Endothelial cell of umbilical vein (primary cell): ENCODE data around the gene CAPN7. TPM values are rescaled to one million over a fixed set of nuclear protein-coding genes. Genes with fewer than 3 reads are reported as not detected.

Experiments used
- BruUV-seq: library from RNA; stranded (reverse); fragments of 400-500 nt; replicated peaks from 2 replicates; lab custom pipeline; 2021; lab: Mats Ljungman, UMichigan
- CTCF ChIA-PET: fragments of 300-600, 350-600 bp; sonication (Branson Sonifier 250); formaldehyde crosslinking; loops from one replicate; lab custom pipeline; 2021; ENCODE audit warnings: antibody characterized with exemption, inconsistent platforms; lab: Charles Lee
- POLR2A ChIA-PET: fragments of 300-600, 350-600 bp; sonication (Branson Sonifier 250); formaldehyde crosslinking; loops from one replicate; lab custom pipeline; 2021; ENCODE audit warnings: antibody characterized with exemption, inconsistent platforms; lab: Charles Lee
- DNase-seq: peaks from one replicate; pipeline ENCODE4 v3.0.0-alpha.2; 2011; ENCODE audit warnings: low read depth, low spot score
- FAIRE-seq: peaks from 2 replicates; lab custom pipeline; 2011; peaks lifted over from hg19 to GRCh38; lab: Jason Lieb, UNC
- H2AFZ ChIP-seq: 2 replicates; pipeline ENCODE4 v1.6.0; 2012; ENCODE audit warnings: low read depth, low read length, control low read depth, inconsistent platforms
- H3K27ac ChIP-seq: 2 replicates; pipeline ENCODE4 v1.5.1; 2011; ENCODE audit warnings: low read depth, mild to moderate bottlenecking, control low read depth, low read length, moderate library complexity; ENCODE audit not compliant: insufficient read depth
- H3K27me3 ChIP-seq, 2 experiments: 2 replicates each; pipeline versions ENCODE4 v1.6.0 to v1.6.1; 2011; ENCODE audit warnings: low read length in 2 of 2, mixed read lengths in 1 of 2; ENCODE audit not compliant: control insufficient read depth in 2 of 2, insufficient read depth in 2 of 2
- H3K36me3 ChIP-seq, 2 experiments: 2 replicates in 1 of 2; 3 replicates in 1 of 2; pipeline ENCODE4 v1.5.1; 2011; ENCODE audit warnings: low read length in 2 of 2, mild to moderate bottlenecking in 1 of 2, moderate library complexity in 1 of 2; ENCODE audit not compliant: control insufficient read depth in 2 of 2, insufficient read depth in 2 of 2; ENCODE audit errors: extremely low read depth in 1 of 2
- H3K4me1 ChIP-seq: 3 replicates; pipeline ENCODE4 v1.5.1; 2011; ENCODE audit warnings: mild to moderate bottlenecking, low read length; ENCODE audit not compliant: control insufficient read depth, insufficient read depth; ENCODE audit errors: extremely low read depth
- H3K4me2 ChIP-seq: 2 replicates; pipeline ENCODE4 v1.6.1; 2011; ENCODE audit warnings: low read length, control low read depth, mixed read lengths; ENCODE audit not compliant: insufficient read depth
- H3K4me3 ChIP-seq, 3 experiments: fragments of 200-600 bp in 1 of 3; sonication (generic), shearing (Covaris generic) in 1 of 3; replicated peaks in 1 of 3; 2 replicates each; pipeline ENCODE4 v1.5.1; 2011 to 2016; ENCODE audit warnings: control low read depth in 3 of 3, low read length in 3 of 3, mild to moderate bottlenecking in 2 of 3, inconsistent platforms in 1 of 3, low read depth in 1 of 3, moderate library complexity in 1 of 3; ENCODE audit not compliant: insufficient read depth in 1 of 3
- H3K79me2 ChIP-seq: 2 replicates; pipeline ENCODE4 v1.6.0; 2012; ENCODE audit warnings: low read length, inconsistent platforms; ENCODE audit not compliant: control insufficient read depth, insufficient read depth
- H3K9ac ChIP-seq: replicated peaks from 2 replicates; pipeline ENCODE3; 2011; ENCODE audit warnings: low read length, control low read depth; ENCODE audit not compliant: insufficient read depth; ENCODE audit errors: extremely low read depth
- H3K9me1 ChIP-seq: replicated peaks from 3 replicates; pipeline ENCODE4 v1.6.0; 2011; ENCODE audit warnings: mild to moderate bottlenecking, low read length; ENCODE audit not compliant: control insufficient read depth, insufficient read depth; ENCODE audit errors: extremely low read depth
- H3K9me3 ChIP-seq: replicated peaks from 2 replicates; pipeline ENCODE4 v1.5.1; 2012; ENCODE audit warnings: low read length, inconsistent platforms; ENCODE audit not compliant: control insufficient read depth, insufficient read depth
- H4K20me1 ChIP-seq: replicated peaks from 2 replicates; pipeline ENCODE3; 2011; ENCODE audit warnings: mild to moderate bottlenecking, low read length; ENCODE audit not compliant: control insufficient read depth, insufficient read depth; ENCODE audit errors: extremely low read depth
- CTCF ChIP-seq, 2 donors: IDR thresholded peaks; 1 replicate in 1 of 2; 2 replicates in 1 of 2; pipeline ENCODE4 v1.5.1; 2011; ENCODE audit warnings: low read length in 2 of 2, mild to moderate bottlenecking in 2 of 2, moderate library complexity in 2 of 2, control low read depth in 1 of 2, inconsistent platforms in 1 of 2, low read depth in 1 of 2; ENCODE audit not compliant: insufficient read depth in 1 of 2; ENCODE audit errors: extremely low read depth in 1 of 2
- EZH2 ChIP-seq: IDR thresholded peaks from 2 replicates; pipeline ENCODE4 v1.6.1; 2012; ENCODE audit warnings: borderline replicate concordance, low read depth, mild to moderate bottlenecking, moderate library complexity, low read length, inconsistent platforms; ENCODE audit not compliant: severe bottlenecking
- FOS ChIP-seq: IDR thresholded peaks from 2 replicates; pipeline ENCODE4 v1.6.1; 2011; ENCODE audit warnings: mild to moderate bottlenecking, low read length, moderate library complexity, borderline replicate concordance; ENCODE audit not compliant: insufficient read depth
- JUN ChIP-seq: IDR thresholded peaks from 2 replicates; pipeline ENCODE4 v1.6.1; 2011; ENCODE audit warnings: borderline replicate concordance, low read depth; ENCODE audit not compliant: insufficient read length, insufficient read depth
- MAX ChIP-seq: IDR thresholded peaks from 2 replicates; pipeline ENCODE4 v1.6.1; 2011; ENCODE audit not compliant: insufficient read depth, insufficient read length
- MYC ChIP-seq: IDR thresholded peaks from one replicate; pipeline ENCODE4 v1.6.1; 2011; ENCODE audit warnings: mild to moderate bottlenecking, low read depth, low read length
- POLR2A ChIP-seq: IDR thresholded peaks from 2 replicates; pipeline ENCODE4 v1.6.1; 2012; ENCODE audit warnings: low read depth, mild to moderate bottlenecking, control low read depth, low read length
- POLR2AphosphoS5 ChIP-seq: IDR thresholded peaks from 2 replicates; pipeline ENCODE4 v1.6.1; 2012; ENCODE audit warnings: low read depth, mild to moderate bottlenecking, control low read depth, low read length, moderate library complexity; ENCODE audit not compliant: insufficient read depth
- dilution Hi-C: fragments of 300-500 bp; cut with MboI; formaldehyde crosslinking; loops from one replicate; pipeline ENCODE4 v1.15.0; 2019; ENCODE audit warnings: low sequenced_read_pairs; ENCODE audit not compliant: extremely low pct_ligation_motif_present
- intact Hi-C: fragments of 100-400 bp; cut with micrococcal nuclease; formaldehyde crosslinking; loops from one replicate; pipeline ENCODE4 v1.10.0; 2022
- polyA plus RNA-seq, 4 experiments: library from polyadenylated mRNA; depleted of rRNA in 3 of 4; stranded (reverse) in 3 of 4; unstranded in 1 of 4; fragments of >200 nt; gene quantifications; 2 replicates each; pipeline versions ENCODE4 v1.2.1 to v1.2.3, GENCODE V29; 2011 to 2012; ENCODE audit warnings: missing spikeins in 1 of 4
- total RNA-seq: library from RNA; stranded (reverse); gene quantifications from 2 replicates; pipeline ENCODE4 v1.2.3, GENCODE V29; 2021

CAPN7 gene
- total and polyA plus RNA-seq, 2 donors (not counting 3 experiments of a cell fraction or from before 2014, with no cell fraction given): 13.2 to 32.7 TPM

- no peak overlapping the region for H3K4me3 ChIP-seq
- FAIRE-seq (no peak), DNase-seq (no peak)
- POLR2A ChIA-PET: no interaction called here
- dilution Hi-C loops (no loop called here), intact Hi-C loops (no loop called here)
- H3K4me2 ChIP-seq: no peak overlapping the region
- BruUV-seq: no TSS peak
- H3K36me3 ChIP-seq: peaks cover 0 to 2% of the 10 kb centered on the region in 2 experiments
- H3K9me1 ChIP-seq: no peaks in the 10 kb centered on the region
- no peak overlapping the region for H2AFZ ChIP-seq
- CTCF ChIA-PET: interaction anchor here (1.2 to 2.2 kb wide), 7 partner anchors 8 to 117 kb away, joined by 3 to 19 read pairs (median 7); partner anchors contain the start of gene SH3BP5
- peaks cover 77% of the 10 kb centered on the region for H3K79me2 ChIP-seq
- TF ChIP-seq EZH2 (no peak), POLR2A (no peak), JUN (no peak), FOS (no peak), CTCF (IDR thresholded peaks at IDR 0.05; ENCODE audit: extremely low read depth in 1 of 2, insufficient read depth in 1 of 2, low read depth in 1 of 2, low read length in 2 of 2) (no peak), MYC (no peak), MAX (no peak), POLR2AphosphoS5 (no peak)
- no peak overlapping the region for H3K27ac ChIP-seq
- H3K4me1 ChIP-seq: peaks cover 20% of the 10 kb centered on the region
- H3K9me3 ChIP-seq: no peaks in the 10 kb centered on the region
- no peaks in the 10 kb centered on the region for H4K20me1 ChIP-seq
- no peak overlapping the region for H3K9ac ChIP-seq
- H3K27me3 ChIP-seq: no peaks in the 10 kb centered on the region
Measured at GRCh38 chr3:15287565-15288330, 81.7 kb downstream of the CAPN7 start.
